Measurements from ENCODE around the gene CENPL.
A peak's percentile ranks its signal among the peaks of the same experiment; 100 is the strongest.
"Not testable (repeated sequence)": the region's sequence is repeated elsewhere in the genome, so short reads cannot be mapped to it uniquely, and the experiment has no call there.

The CENPL gene

GRCh38 chr1:173856903-173857302, 32.2 kb upstream of the CENPL start:
- no peak for DNase-seq (ENCODE audit: low spot score)

GRCh38 chr1:173856014-173856413, 31.3 kb upstream of the CENPL start:
- DNase-seq (ENCODE audit: low spot score) = no peak

GRCh38 chr1:173853074-173853473, 28.4 kb upstream of the CENPL start:
- DNase-seq (ENCODE audit: low spot score) = no peak

GRCh38 chr1:173852105-173852504, 27.4 kb upstream of the CENPL start:
- DNase-seq (ENCODE audit: low spot score) = no peak

- DNase-seq (ENCODE audit: low spot score) = no peak
Measured at GRCh38 chr1:173832748-173833147, 8.1 kb upstream of the CENPL start.

GRCh38 chr1:173827611-173828010, 2.9 kb upstream of the CENPL start:
- DNase-seq (ENCODE audit: low spot score) = no peak

GRCh38 chr1:173823781-173824314, 835 bp downstream of the CENPL start:
- peak; percentile 72 for DNase-seq (ENCODE audit: low spot score)

GRCh38 chr1:173821680-173822079, 3.0 kb downstream of the CENPL start:
- no peak for DNase-seq (ENCODE audit: low spot score)

- no peak for DNase-seq (ENCODE audit: low spot score)
Measured at GRCh38 chr1:173818459-173818858, 6.2 kb downstream of the CENPL start.

- DNase-seq (ENCODE audit: low spot score) = not testable (repeated sequence)
Measured at GRCh38 chr1:173813654-173814053, 11.0 kb downstream of the CENPL start.

- DNase-seq (ENCODE audit: low spot score) = no peak
Measured at GRCh38 chr1:173802961-173803360, 21.7 kb downstream of the CENPL start.

- not testable (repeated sequence) for DNase-seq (ENCODE audit: low spot score)
Measured at GRCh38 chr1:173799995-173800394, 24.7 kb downstream of the CENPL start.

GRCh38 chr1:173798078-173798477, 26.6 kb downstream of the CENPL start:
- no peak for DNase-seq (ENCODE audit: low spot score)

GRCh38 chr1:173789841-173790240, 34.8 kb downstream of the CENPL start:
- no peak for DNase-seq (ENCODE audit: low spot score)

GRCh38 chr1:173784997-173785396, 39.7 kb downstream of the CENPL start:
- DNase-seq (ENCODE audit: low spot score) = no peak

GRCh38 chr1:173779936-173780335, 44.7 kb downstream of the CENPL start:
- no peak for DNase-seq (ENCODE audit: low spot score)

GRCh38 chr1:173775578-173776226, 49.0 kb downstream of the CENPL start:
- no peak for DNase-seq (ENCODE audit: low spot score)

GRCh38 chr1:173771560-173771959, 53.1 kb downstream of the CENPL start:
- no peak for DNase-seq (ENCODE audit: low spot score)

- DNase-seq (ENCODE audit: low spot score) = not testable (repeated sequence)
Measured at GRCh38 chr1:173770330-173770729, 54.4 kb downstream of the CENPL start.

- no peak for DNase-seq (ENCODE audit: low spot score)
Measured at GRCh38 chr1:173768827-173769226, 55.9 kb downstream of the CENPL start.

- no peak for DNase-seq (ENCODE audit: low spot score)
Measured at GRCh38 chr1:173768206-173768605, 56.5 kb downstream of the CENPL start.

- not testable (repeated sequence) for DNase-seq (ENCODE audit: low spot score)
Measured at GRCh38 chr1:173764331-173764730, 60.4 kb downstream of the CENPL start.

- no peak for DNase-seq (ENCODE audit: low spot score)
Measured at GRCh38 chr1:173758980-173759379, 65.7 kb downstream of the CENPL start.

GRCh38 chr1:173758110-173758509, 66.6 kb downstream of the CENPL start:
- DNase-seq (ENCODE audit: low spot score) = no peak

Measured in RKO (cell line).